HG03060 (cell line): ENCODE results near the gene NPAS2.

Experiments
- ATAC-seq: cut with Tn5 transposase; IDR thresholded peaks from one replicate; pipeline ENCODE4 v1.9.1; 2021; ENCODE audit warnings: low read depth, moderate number of reproducible peaks; ENCODE audit not compliant: unreplicated experiment

Gene NPAS2

DNA sequence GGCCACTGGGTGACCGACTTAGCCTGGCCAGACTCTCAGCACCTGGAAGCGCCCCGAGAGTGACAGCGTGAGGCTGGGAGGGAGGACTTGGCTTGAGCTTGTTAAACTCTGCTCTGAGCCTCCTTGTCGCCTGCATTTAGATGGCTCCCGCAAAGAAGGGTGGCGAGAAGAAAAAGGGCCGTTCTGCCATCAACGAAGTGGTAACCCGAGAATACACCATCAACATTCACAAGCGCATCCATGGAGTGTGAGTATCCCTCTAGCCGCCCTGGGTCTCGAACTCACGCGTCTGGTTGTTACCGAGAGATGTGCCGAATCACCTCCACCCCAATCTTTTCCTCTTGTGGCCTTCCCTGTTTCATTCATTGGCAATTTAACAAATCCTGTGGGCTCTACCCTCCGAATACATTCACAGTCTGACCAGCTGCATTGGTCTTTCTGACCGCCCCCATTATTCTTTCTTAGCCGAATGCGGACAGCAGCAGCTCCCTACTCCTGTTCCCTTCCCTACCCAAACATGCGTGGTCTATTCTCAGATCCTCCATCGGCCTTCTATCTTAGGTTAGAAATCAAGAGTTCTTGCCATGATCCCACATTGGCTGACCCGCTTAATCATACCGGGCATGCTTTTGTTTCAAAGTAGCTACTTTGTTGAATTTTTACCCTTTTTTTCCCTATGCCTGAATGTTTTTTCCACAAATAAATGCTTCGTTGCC lies 182.8 kb downstream of the NPAS2 start:
- no peak for ATAC-seq

DNA sequence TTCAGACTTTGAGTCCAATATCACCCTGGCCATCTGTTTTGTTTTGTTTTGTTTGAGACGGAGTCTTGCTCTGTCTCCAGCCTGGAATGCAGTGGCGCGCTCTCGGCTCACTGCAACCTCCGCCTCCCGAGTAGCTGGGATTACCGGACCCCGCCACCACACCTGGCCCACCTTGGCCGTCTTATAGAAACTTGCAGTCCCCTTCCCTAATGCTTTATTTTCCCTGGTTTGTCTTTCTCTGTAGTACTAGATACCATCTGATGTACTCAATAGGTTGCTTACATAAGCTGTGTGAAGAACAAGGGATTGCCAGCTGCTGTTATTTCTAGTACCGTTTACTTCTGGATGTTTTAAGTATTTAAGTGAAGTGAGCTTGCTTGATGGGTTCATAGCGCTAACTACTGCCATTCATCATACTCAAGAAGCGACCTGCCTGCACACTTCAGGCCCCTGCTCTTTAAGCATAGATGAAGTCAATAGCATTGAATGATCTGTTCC lies 183.4 kb downstream of the NPAS2 start:
- ATAC-seq, result no peak

DNA sequence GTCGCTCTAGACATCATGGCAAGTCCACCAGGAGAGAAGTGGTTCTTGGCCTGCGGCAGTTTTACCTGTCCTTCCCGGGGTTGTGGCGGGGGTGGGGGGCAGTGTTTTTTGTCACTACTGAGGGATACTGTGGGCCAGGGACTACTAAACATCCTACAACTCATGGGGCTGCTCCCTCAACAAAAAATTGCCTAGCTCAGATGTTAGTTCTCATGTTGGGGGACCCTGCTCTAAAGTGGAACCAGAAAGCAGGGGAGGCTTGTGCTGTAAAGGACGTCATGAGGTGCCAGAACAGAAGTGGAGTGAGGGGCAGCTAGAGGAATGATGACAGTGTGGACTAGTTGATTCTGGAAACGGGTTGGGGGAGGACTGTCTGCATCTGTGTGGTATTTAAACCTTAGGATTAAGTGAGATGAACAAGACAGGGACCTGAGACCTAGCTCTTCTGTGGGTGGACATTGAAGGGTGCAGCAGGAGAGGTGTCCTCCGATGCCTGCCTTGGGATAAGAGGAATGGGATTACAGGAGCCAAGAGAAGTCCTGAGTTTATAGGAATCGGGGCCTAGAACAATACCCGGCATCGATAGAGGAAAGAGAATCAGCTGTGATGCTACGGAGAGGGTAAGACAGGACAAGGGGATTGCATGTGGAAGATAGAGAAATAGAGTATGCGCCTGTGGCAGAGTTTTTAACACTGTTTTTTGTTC lies 184.8 kb downstream of the NPAS2 start:
- no peak for ATAC-seq

DNA sequence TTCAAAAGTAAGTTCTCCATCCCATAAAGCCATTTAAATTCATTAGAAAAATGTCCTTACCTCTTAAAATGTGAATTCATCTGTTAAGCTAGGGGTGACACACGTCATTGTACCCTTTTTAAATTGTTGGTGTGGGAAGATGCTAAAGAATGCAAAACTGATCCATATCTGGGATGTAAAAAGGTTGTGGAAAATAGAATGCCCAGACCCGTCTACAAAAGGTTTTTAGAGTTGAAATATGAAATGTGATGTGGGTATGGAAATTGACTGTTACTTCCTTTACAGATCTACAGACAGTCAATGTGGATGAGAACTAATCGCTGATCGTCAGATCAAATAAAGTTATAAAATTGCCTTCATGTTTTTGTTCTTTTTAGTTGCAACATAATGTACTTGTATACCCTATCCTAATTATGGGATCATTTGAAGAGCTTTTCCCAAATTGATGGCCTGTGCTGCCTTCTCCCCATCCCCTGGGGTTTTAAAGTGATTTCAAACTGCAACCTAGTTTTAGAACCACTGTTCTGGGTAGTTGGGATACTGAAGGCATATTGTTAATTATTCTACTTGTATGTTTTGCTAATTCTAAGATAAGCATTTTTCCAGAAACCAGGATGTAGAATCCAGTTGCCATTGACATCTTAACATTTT lies 186.3 kb downstream of the NPAS2 start:
- ATAC-seq, result no peak

DNA sequence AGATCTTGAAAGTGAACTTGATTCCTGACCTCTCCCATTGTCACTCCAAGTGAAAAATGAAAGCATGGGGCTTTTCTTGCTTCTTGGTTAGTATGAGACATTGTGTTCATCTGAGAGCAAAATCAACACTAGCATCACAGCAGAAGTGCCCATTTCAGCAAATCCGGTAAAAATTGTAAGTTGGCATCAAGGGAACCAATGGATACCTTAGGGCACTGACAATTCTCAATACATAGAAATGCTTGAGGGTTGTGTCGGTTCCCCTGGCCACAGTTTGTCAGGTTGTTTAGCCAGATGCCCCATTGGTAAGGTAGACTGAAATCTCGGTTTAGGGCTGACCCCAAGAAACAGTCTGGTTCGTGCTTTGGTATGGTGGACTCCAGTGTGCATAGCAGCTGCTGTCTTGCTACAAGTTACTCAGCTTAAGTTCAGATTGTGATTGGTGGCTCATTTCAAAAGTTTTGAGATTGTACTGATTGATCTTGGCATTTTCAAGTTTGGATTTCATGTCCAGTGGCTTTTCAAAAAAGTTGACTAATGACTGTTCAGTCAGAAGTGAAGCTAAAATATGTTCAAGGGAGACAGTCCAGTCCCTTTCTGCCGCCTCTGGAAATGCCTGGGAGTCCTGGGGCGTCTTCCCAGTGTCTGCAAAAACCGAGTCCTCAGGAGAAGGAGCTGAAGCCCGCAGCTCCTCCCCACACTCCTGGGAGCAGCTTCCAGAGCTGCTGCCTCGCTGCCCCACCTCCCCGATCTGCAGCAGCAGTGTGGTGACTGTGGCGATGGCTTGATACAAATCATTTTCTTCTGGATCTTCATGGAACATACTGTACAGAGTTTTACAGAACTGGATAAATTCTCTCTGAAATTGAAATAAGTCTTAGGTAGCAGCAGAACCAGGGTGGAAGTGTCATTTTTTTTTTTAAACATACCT lies 187.7 kb downstream of the NPAS2 start:
- no peak for ATAC-seq

DNA sequence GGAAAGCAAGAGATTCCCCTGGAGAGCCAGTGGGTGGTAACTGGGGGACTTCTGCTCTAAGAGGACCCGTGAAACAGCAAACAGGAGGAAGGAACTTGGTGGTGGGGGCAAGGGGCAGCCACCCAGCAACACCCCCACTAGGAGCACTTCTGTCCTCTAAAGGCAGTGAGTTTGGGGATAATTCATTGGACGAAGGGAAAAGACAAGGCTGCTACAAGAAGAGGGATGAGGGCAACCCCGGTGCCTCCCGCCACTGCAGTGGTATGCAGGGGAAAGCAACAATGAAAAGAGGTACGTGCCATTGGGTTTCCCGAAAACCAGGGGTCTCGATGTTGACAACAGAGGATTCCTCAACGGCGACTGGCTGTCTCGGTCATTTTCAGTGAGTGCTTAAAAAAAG lies 191.2 kb downstream of the NPAS2 start:
- ATAC-seq, result no peak

DNA sequence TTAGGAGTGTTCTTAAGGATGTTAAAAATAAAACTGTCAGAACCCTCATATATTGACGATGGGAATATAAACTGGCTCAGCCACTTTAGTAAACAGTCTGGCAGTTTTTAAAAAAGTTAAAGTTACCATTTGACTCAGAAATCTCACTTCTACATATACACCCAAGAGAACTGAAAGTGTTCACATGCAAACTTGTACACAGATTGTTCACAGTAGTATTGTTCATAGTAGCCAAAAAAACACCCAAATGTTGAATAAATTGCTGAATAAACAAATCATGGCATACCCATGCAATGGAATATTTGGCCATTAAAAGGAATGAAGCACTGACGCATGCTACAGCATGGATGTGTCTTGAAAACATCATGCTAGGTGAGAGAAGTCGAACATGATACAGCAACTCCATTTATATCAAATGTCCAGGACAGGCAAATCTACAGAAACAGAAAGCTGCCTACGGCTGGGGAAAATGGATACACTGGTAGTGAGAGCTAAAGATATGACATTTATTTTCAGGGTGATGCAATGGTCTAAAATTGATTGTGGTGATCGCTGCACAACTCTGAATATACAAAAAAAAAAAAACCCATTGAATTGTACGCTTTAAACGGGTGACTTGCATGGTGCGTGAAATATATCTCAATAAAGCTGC lies 192.2 kb downstream of the NPAS2 start:
- ATAC-seq, result peak; percentile 94

DNA sequence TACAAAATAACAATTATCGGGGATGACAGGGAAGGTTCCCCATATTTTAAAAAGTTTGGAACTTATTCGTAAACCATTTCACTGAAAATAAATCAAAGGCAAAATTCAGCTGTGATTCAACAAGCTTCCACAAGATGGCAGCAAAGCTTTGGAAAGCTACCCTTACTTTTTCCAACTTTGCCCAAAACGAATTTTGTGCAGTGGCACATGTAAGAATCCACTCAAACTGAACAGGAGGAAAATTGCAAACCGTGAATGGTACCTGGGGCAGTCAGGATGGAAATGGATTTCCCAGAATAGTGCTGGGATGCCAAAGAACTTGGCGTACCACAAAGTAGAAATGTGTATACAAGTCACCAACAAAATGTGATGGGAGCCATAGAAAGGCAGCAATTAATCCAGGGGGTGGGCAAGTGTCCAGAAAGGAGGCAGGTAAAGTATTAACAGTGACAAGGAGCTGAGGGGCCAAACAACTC lies 192.8 kb downstream of the NPAS2 start:
- ATAC-seq, result no peak

DNA sequence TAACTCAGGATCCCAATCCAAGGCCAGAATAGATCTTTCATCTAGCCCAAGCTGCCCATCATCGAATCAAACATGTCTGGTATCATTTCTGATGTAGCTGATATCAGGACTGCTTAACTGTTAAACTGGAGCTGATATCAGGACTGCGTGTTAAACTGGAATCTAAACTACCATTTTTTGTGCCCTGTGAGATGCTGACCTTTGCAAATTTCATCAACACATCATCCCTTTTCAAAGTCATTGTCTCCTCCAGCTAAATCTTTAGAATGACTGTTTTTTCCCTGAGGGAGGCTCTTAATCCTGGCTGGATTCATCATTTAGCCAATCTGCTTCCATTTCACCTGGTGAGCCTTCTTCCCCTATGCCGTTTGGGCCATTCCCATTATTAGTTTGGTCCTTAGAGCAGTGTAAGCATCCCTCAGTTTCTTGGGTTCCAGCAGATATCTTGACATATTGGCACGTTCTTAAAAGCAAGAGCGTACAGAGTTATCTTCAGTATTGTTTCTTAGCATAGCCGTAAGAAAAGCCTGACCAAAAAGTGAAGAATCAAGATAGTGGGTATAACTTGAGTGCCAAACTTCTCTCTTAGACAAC lies 194.4 kb downstream of the NPAS2 start:
- no peak for ATAC-seq

DNA sequence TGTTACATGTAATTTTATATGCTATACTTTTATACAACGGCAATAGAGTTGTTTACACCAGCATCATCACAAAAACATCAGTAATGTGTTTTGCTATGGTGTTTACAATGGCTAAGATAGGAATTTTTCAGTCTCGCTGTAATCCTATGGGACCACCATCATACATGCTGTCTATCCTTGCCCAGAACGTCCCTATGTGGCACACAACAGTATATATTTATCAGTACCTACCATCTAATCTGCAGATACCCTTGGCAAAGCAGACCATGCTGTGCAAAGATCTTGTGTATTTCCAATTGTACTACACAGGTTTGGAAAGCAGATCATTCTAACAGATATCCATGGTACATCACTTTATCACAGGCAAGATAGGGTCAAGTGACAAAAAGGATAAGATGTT lies 197.4 kb downstream of the NPAS2 start:
- no peak for ATAC-seq

DNA sequence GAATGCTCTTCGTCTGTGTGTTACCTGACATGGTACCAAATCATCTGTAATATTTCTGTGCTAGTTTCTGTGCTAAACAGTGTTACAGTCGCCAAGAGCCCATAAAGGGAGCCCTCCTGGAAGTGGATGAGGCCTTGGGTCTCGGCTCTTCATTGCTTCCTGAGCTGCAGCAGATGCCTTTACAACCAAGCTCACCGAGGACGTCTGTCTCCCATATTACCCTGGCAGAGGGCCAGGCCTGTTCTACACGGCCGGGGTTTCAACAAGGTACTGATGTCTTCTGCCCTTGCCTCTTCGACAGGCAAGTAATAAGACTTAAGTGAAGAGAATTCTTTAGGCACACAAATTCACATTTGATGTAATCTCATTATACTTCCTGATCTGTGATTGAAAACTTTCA lies 199.0 kb downstream of the NPAS2 start:
- no peak for ATAC-seq

DNA sequence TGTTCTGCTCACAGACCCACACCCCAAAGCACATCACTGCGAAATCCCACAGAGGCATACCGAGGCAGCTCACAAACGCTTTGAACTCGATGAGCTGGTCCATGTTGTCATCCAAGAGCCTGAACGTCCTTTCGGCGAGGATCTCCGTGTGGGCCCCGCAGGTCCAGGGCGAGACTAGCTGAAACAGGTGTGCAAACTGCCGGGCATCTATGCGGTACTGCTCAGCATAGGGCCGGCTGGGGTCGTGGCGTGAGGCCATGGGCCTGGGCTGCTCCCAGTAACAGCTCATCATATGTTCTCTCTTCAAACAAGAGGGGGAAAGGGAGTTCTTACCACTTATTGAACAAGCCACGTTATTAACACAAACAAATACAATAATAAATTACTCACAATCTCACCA lies 202.3 kb downstream of the NPAS2 start:
- ATAC-seq, result no peak

DNA sequence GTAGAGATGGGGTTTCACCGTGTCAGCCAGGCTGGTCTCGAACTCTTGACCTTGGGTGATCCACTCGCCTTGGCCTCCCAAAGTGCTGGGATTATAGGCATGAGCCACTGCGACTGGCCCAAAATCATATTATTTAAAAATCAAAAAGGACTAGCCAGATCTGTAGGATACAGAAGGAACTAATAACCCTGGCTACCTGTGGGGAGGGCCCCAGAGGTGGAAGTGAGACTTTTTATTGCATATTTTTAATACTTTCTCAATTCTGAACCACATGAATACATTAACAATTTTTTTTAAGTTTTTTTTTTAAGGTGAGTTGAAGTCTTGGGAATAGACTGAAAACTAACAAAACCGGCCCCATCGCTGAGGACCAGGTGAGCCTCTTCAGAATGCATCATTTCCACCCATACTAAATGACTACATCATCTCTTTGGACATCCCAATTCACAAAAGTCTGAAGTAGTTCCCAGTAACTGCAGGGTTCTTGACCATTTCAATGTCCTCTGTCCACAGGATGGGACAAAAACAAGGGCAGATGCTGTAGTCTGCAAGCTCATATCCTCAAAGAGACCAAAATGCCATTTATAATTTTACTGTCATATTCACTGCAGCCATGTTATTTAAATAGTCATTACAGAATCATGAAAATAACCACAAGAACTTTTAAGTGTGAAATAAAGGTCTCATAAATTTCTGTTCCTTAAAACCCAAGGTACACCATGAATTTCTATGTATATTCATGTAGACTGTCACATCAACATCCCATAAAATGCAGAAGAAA lies 203.6 kb downstream of the NPAS2 start:
- no peak for ATAC-seq

DNA sequence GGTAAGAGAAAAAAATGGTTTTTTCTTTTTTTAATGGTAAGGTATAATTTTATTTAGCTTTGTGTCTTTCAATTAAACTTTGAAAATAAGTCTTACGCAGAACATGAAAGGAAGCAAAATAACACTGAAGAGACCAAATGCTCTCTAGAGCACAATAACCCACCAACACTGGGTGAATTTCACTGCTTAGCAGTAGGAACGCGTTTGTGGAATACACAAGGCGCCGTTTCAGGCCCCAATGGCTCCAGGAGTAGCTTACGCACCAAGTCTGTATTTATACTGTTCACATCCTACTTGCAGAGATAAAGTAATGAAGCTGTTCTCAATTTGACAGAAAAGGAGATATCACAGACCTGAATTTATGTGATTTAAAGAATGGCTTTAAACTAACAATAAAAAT lies 205.6 kb downstream of the NPAS2 start:
- ATAC-seq, result no peak

DNA sequence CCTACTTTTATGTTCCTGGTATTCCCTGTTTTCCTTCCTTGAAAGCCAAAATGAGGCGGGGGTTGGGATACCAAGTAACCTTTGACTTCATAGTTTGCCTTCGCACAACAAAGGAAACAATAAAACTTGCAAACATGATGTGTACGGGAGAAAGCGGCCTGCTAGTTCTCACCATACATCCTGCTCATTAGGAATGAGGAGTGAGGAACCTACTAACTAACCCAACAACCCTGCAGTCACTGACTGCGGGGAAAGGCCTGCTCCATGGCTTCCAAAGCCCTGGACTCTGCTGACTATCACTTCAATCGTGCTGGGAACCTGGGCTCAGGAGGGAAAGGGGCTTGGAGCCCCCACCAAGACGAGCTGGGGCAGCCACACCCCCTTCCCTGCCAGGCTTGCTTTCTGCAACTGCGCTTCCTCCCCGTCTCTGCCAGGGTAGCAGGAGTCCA lies 206.3 kb downstream of the NPAS2 start:
- ATAC-seq, result no peak

DNA sequence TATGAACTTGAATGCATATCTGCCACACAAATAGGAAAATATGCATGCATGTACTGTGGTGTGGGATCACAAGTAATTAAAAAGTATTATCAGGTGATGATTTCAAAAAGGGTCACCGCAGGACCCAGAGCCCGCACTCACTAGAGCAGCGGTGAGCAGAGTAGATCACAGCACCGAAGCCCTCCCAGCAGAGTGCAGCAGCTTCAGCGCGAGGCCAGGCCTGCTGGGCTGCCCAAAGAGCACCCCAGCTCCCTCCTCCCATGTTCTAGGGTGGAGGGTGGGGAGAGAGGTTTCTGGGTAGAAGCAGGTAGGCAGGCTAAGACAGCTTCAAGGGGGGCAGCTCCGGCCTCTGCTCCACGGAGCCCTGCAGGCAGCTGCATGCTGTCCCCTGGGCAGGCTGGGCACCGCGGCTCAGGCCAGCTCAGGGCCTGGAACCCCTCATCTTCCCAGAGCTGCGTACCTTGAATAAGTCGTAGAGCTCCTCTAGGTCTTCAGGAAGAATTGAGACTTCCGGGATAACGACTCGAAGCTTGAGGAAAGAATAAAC lies 207.1 kb downstream of the NPAS2 start:
- ATAC-seq, result no peak

DNA sequence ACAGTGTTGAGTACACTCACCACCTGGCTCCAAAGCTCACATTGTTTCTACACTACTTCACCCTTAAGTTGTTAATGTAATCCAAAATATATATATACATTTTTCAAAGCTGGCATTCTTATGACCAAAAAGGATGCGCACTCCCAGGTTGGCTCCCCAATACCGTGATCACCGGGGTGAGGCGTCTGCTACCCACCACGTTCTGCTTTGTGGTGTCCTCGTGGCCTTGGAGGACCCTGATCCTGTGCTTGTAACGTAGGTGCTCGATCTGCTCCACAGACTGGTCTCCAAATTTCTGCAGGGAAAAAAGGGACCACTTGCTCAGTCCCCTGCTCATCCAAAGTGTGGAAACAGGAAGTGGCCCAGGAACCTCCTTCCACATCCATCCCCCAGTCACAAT lies 207.9 kb downstream of the NPAS2 start:
- ATAC-seq, result no peak

DNA sequence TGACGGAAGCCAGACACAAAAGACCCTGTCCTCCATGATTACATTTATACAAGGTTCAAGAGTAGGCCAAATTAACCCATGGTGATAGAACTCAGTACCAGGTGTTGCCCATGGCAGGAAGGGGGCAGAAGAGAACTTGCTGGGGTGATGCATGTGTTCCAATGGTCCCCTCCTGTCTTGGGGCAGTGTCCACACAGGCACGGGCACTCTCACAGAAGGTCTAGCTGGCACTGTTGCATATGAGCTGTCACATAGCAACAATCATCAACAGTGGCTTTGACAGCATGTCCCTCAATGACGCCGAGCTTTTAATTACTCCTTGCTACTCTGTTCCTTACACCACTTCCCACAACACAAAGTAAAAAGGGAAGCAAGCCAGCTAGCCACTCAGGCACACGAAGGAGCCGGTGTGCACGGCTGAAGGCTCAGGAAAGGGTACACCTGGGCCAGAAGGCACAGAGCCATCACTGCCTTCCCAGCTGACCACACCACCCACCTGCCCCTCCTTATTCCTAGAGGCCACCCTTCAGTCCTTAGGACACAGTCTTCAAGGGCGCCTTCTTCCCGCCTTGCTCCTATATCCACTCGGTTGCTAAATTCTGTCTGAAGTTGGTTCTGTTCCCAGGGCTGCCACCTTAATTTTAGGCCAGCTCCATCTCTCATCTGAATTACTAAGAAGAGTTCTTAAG lies 211.1 kb downstream of the NPAS2 start:
- no peak for ATAC-seq
